ENCODE results near the gene CNP.
"Not testable (repeated sequence)": the region's sequence is repeated elsewhere in the genome, so short reads cannot be mapped to it uniquely, and the experiment has no call there.

CNP gene

DNA sequence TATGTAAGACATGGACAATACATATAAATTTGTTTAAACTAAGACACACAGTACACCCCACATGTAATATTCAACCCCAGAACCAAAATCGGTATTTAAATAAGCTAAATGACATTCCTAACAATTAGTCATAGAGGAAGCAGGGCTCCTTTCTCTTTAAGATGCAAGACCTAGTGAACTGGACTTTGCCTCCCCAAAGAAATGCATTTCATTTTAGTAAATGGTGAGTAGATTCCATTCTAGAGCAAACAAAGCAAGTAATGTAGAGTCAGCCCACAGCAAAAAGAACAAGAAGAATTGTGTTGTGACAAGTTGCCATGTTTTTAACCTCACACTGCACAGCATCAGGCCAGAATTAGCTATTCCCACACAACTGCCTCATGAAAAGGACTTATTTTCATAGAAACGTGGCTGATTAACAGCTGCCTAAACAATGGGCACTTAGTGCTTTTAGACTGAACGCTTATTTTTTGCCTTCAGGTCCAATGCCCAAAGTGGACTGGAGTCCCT, 36.3 kb downstream of the CNP start:
- peak; percentile 67 for DNase-seq (ENCODE audit: low spot score)

DNA sequence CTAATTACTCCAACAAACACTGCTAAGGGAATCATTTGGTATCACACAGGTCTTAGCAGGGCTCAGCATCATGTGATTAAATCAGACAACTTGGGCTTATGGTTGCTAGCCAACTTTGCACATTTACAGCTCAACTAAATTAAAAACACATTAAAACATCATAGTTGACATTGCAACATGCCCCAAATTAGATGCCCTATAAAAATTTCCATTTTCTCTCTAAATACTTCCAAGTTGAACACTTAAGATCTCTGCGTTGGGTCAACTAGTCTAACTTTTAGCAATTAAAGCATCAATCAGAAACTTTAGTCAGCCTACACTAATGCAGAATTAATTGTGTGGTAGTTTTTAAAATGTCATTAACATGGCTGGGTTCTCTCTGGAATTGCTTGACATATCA, 38.6 kb downstream of the CNP start:
- DNase-seq (ENCODE audit: low spot score), result no peak

DNA sequence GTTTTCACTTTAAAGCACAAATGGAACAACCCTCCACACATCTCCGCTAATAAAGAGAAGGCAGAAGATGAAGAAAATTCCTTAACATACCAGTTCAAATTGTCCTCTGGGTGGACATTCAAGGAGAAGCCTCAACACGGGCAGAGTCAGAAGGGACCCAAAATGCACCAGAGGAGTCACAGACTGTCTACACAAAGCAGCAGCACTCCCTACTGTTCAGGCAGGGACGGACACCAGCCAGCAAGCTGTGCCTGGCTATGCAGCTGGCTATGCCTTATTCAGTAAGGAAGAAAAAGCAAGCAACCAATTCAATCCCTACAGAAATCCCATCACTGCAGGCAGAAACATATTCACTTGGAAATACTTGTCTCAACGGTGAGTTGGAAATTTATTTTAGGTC, 42.6 kb downstream of the CNP start:
- DNase-seq (ENCODE audit: low spot score), result no peak

DNA sequence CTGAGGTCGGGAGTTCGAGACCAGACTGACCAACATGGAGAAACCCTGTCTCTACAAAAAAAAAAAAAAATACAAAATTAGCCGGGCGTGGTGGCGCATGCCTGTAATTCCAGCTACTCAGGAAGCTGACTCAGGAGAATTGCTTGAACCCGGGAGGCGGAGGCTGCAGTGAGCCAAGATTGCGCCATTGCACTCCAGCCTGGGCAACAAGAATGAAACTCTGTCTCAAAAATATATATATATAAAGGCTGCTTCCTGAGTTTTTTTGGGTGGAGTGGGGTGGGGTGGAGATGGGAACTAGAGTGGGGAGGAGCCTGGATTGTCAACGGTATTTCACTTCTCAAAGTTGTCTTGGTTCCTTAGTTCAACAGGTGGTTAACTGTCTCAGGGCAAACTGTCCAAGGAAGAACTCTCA, 43.7 kb downstream of the CNP start:
- peak; percentile 46 for DNase-seq (ENCODE audit: low spot score)

DNA sequence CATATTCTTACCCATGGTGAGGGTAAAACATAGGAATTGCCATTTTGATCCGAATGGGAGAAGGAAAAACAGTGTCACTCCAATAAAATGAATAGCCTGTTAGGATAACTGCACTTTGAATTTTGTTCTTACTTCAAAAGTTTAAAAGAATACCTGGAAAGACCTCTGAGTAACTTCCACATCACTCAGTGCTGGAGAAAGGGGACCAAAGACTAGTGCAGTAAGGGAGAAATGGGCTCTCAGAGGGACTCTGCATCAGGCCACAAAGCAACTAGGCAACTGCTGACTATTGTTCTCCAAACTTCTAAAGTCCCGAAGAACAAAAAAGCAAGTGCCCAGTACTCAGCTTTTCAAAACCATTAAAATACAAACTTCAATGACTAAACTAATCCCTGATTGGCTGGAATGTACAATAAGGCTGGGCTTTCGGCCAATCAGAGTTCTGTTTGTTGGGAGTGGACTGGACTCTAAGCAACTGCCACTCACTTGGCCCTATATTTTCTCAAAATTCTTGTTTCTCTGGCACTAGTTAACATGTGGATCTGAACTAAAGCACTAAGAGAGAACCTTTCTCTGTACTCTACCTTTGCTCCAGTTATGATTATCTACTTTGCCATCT, 44.4 kb downstream of the CNP start:
- DNase-seq (ENCODE audit: low spot score), result peak; percentile 26

DNA sequence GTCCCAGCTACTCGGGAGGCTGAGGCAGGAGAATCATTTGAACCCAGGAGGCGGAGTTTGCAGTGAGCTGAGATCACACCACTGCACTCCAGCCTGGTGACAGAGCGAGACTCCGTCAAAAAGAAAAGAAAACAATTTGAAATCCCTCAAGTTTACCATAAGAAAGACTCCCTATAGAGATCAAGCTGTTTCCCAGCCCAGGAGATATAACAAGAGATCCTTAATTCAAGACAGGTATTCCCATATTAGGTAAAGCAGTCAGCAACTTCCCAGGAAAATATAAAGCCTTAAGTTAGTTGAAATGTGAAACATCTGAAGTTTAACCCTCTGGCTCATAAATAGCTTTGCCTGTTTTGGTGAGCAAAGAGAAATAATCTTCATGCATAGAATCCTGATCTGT, 45.8 kb downstream of the CNP start:
- DNase-seq (ENCODE audit: low spot score), result not testable (repeated sequence)

DNA sequence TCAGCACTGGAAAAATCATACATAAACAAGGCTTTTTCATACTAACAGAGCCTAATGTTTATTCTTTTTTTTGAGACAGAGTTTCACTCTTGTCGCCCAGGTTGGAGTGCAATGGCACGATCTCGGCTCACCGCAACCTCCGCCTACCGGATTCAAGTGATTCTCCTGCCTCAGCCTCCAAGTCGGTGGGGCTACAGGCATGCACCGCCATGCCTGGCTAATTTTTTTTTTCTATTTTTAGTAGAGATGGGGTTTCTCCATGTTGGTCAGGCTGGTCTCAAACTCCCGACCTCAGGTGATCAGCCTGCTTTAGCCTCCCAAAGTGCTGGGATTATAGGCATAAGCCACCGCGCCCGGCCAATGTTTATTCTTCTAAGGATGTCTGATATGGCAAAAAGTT, 47.1 kb downstream of the CNP start:
- not testable (repeated sequence) for DNase-seq (ENCODE audit: low spot score)

DNA sequence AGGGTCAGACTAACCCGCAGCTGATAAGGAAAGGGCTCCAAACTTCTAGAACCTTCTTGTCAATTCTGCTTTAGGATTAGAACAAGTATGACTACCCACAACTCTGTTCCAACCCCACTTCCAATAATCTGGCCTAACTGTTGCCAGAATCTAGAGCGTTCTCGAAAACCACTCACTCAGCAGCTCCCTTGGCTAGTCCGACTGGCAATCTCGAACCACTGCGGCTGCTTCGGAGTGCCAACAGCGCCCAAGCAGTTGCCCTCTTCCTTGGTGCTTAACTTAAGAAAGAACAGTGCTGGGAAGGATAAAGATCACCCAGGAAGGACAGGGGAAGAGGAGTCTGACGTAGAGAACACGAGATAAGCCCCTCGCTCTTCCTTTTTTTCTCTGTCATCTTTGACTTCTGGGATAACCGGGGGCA, 49.8 kb downstream of the CNP start:
- DNase-seq (ENCODE audit: low spot score), result peak; percentile 25

DNA sequence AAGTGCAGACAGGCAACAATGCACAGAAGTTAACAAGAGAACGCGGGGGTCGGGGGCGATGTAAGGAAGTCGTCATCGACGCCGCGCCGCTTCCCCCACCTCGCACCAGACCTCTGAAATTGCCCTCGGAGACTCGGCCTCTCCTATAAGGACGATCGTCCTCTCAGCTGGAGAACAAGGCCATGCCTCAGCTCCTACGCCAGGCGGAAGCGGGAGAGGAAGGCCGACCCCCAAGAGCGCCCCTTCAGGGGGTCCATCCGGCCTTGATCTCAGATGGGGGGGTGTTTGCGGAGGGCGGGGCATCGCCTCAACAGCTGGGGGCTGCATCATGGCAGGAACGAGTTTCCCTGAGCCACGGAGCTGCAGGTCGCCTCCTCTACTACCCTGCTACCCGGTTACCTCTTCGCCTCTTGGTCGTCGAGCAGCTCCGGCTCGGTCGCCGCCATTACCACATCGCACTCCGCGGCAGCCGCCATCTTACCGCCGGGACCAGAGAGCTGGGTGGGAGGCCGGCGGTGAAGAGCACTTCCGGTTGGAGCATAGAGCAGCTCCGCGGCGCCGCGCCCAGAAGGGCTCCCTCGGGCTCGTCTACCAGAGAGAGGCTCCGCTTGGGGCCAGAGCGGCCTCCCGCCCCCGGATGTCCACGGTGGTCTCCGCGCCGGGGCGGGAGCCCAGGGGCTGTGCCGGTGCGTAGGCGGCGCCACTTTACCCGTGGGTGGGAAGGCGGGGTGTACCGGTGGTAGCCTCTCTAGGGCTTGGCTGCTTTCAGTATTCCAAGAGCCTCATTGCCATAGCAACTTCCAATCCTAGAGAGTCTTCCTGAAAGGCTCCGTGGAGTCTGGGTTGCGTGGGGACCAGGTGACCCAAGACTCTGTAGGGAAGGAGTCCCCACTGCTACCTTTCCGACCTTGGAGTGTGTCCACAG, 50.6 kb downstream of the CNP start, which contains the start of gene DNAJC7:
Gene DNAJC7 (minus strand): TSS at position 499 of the 925 bp plus-strand sequence. CDS start 23 bp downstream, at position 476.
- DNase-seq (ENCODE audit: low spot score), result peak; percentile 93

DNA sequence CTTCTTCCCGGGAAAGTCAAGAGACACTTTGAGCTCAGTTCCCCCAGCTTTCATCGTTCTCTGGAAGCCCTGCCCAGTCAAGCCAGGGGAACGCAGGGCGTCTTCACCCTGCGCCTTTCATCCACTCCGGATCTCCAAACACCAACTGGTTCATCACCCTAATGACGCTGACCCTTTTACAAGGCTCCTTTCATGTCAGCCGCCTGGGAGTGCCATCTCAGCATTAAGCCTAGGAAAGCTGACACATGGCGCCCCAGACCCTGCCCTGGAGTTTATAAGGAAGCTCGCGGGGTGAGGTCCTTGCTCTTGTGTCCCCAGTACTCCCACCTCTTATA, 51.2 kb downstream of the CNP start:
- no peak for DNase-seq (ENCODE audit: low spot score)

DNA sequence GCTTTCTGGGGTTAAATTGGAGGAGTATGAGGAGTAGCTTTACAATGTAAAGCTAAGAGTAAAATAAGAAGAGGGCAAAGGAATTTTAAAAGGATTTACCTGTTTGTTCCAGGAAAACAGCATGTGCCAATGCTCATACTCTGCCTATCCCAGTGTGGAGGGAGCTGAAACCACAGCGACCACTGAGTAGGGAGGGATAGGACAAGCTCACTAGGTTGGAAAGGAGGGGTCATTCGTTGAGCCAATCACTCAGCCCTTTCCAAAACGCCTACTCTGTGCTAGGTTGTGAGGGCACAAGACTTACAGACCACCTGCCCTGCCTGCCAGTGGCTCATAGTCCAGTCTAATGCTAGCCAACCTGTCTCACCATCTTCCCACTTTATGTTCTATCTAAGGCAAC, 51.7 kb downstream of the CNP start:
- DNase-seq (ENCODE audit: low spot score), result no peak

DNA sequence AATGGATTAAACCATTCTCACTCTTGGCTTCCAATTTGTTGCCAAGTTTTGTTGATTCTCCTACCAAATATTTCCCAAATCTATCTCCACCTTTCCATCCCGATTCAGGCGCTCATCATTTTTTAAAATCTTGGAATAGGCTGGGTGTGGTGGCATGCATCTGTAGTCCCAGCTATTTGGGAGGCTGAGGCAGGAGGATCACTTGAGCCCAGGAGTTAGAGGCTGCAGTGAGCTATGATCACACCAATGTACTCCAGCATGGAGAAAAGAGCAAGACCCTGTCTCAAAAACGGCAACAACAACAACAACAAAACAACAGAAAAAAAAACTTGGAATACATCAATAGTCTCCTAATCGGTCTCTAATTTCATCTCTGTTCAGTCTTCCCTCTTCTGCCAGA, 52.4 kb downstream of the CNP start:
- DNase-seq (ENCODE audit: low spot score), result no peak

DNA sequence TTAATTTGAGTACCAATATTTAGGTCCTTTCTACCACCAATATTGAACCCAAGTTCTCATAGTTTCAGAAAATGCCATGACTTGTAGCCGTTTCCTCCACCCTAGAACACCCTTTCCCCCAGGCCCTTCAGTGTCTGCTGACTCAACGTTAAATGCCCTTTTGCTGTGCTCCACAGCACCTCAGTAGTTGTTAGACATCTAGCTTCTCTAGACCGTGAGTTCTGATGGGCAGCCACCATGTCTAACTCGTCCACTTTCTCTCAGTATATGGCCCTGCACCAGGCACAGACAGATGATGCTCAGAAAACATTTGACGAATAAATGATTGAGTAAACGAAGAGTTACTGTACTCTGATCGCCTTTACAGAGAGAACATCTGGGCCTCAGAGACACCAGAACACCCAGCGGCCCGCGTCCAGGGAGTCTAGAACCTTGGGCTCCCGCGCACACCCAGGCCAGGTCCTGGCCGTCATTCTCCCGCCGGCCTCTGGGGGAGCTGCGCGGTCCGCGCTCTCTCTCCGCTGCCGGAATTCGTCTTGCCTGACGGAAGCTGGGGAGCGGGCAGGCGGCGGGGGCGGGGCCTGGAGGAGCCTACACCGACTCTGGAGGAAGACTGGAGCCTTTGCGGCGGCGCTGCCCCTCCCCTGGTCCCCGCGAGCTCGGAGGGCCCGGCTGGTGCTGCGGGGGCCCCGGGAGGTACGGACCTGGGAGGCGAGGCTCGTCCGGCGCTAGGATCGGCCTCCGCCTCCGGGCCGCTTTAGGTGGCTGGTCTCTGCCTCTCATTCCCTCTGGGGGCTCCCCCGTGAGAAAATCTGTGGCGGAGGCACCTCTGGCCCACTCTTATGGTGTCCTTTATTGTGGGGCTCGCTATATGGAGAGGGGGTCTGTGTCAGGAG, 53.2 kb downstream of the CNP start, which contains the start of gene NKIRAS2:
Gene NKIRAS2 (plus strand): TSS at position 582 of the 896 bp plus-strand sequence. CDS start 1,488 bp downstream, outside the sequence.
- peak; percentile 90 for DNase-seq (ENCODE audit: low spot score)

DNA sequence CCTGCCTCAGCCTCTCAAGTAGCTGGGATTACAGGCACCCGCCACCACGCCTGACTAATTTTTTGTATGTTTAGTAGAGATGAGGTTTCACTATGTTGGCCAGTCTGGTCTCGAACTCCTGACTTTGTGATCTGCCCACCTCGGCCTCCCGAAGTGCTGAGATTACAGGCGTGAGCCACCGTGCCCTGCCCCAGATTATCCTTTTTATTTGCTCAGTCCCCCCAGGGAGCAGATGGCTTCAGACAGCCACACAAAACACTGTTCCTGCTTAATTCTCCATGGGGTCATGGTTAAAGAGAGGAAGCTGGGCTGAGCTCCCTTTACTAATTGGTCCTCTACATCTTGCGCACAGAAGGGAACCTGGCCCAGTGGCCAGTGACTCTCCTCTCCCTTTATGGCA, 54.2 kb downstream of the CNP start:
- not testable (repeated sequence) for DNase-seq (ENCODE audit: low spot score)

DNA sequence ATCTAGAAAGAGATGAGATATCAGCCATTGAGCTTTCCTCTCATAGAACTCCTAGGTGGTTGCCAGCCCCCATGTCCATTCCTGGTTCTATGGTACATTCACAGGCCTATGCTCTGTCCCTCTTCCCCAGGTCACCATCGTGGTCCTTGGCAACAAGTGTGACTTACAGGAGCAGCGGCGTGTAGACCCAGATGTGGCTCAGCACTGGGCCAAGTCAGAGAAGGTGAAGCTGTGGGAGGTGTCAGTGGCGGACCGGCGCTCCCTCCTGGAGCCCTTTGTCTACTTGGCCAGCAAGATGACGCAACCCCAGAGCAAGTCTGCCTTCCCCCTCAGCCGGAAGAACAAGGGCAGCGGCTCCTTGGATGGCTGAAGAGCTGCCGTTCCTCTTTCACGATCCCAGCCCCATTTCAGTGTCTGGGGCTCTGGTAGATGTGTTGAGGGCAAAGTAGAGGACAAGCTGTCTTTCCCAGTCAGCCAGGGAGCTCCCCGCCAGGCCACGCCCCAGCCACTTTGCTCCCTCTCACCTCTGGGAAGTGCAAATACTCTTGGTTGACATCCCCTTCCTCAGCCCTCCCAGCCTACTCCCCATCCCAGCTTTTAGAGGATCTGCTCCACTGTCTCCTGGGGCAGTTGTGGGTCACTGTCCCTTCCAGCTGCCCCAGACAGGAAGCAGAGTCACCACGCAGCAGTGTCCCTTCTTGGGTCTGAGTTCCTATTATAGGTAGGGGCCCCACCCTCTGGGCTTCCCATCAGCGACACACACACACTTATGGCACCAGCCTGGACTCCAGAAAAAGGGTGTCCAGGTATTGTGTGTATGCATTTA, 57.1 kb downstream of the CNP start:
- no peak for DNase-seq (ENCODE audit: low spot score)

DNA sequence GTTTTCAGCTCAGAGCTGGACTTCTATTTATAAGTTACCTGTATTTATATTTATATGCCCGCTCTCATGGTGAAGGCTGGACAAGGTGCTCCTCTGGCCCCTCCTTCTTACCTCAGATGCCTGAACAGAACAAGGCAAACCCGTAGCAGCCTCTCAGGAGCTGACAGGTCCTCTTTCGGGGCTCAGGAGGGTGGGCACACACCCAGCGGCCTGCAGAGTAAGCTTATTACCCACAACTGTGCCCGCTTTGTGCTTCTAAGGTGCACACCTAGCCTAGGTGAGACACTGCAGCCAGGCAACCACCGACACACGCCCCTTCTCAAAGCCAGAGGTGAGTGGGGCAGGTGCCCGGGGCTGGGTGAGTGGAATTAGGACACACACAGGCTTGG, 58.6 kb downstream of the CNP start:
- no peak for DNase-seq (ENCODE audit: low spot score)

DNA sequence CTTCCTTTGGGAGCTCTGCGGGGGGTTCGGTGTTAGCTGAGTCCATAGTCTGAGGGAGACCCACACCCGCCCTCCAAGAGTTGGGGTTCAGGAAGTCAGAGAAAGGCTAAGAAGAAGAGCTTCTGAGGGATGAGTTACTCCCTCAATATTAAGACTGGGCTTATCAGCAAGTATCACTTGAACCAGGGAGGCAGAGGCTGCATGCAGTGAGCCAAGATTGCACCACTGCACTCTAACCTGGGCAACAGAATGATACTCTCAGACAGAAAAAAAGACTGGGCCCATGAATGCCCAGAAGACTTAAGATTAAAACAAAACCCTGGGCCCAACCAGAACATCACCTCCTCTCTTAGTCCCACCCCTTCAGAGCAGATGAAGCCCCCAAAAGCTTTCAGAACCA, 59.3 kb downstream of the CNP start:
- DNase-seq (ENCODE audit: low spot score), result no peak

DNA sequence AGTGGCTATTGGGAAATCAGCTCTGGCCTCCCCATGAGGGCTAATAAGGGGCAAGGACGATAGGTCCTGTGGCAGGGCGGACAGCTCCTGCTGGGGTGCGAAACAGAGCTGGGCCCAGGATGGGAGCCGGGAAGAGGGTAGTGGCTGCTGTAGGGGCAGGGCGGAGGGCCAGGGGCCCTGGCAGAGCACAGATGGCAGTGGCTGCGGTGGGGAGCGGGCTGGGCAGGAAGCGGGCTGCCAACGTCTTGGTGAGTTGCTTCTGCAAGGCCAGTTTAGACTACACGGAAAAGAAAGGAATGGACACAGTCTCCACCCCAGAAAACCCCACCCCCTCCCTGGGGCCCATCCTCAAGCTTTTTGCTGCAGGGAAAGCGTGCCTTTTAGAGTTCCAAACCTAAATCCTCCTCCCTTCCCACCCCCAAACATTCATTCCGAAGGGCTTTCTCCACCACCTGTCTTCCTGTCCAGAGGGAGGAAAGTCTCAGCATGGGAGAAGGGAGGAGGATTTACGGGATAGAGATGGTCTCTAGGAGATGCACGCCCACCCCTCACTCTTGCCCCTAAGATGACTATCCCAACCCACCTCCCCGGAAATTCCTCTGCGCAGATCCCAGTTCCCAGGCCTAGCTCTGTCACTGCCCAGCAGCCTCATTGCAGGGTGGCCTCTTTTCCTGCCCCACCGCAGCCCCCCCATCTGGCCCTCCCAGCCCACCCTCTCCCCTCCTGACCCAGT, 60.4 kb downstream of the CNP start:
- DNase-seq (ENCODE audit: low spot score), result no peak
